Brain microvascular endothelial cell (primary cell): Measurements from ENCODE around the gene MEAK7.

ENCODE experiments used
- DNase-seq: peaks from one replicate; pipeline ENCODE4 v3.0.0-alpha.2; 2020
- H3K27ac ChIP-seq: fragments of 250-450 bp; sonication (Bioruptor Pico); 2 replicates; pipeline ENCODE4 v1.5.1; 2020; ENCODE audit warnings: mild to moderate bottlenecking, moderate library complexity
- H3K27me3 ChIP-seq: fragments of 250-450 bp; sonication (Bioruptor Pico); replicated peaks from 2 replicates; pipeline ENCODE4 v1.5.1; 2020; ENCODE audit warnings: mild to moderate bottlenecking
- H3K36me3 ChIP-seq: fragments of 250-450 bp; sonication (Bioruptor Pico); replicated peaks from 2 replicates; pipeline ENCODE4 v1.5.1; 2020; ENCODE audit warnings: mild to moderate bottlenecking
- H3K4me3 ChIP-seq: 2 replicates; pipeline ENCODE4 v1.5.1; 2011; ENCODE audit warnings: low read depth, mild to moderate bottlenecking, control low read depth, low read length, moderate library complexity
- in situ Hi-C: cut with HindIII; loops from 2 replicates; pipeline ENCODE4 v1.10.0; 2017; ENCODE audit warnings: low sequenced_read_pairs, low pct_ligation_motif_present
- TF ChIP-seq, protein P1 (sequence below): IDR thresholded peaks from 2 replicates; pipeline ENCODE4 v1.5.1; 2011; ENCODE audit warnings: low read depth, mild to moderate bottlenecking, moderate library complexity, low read length, control low read depth, inconsistent platforms; ENCODE audit errors: missing control alignments

The MEAK7 gene

DNA sequence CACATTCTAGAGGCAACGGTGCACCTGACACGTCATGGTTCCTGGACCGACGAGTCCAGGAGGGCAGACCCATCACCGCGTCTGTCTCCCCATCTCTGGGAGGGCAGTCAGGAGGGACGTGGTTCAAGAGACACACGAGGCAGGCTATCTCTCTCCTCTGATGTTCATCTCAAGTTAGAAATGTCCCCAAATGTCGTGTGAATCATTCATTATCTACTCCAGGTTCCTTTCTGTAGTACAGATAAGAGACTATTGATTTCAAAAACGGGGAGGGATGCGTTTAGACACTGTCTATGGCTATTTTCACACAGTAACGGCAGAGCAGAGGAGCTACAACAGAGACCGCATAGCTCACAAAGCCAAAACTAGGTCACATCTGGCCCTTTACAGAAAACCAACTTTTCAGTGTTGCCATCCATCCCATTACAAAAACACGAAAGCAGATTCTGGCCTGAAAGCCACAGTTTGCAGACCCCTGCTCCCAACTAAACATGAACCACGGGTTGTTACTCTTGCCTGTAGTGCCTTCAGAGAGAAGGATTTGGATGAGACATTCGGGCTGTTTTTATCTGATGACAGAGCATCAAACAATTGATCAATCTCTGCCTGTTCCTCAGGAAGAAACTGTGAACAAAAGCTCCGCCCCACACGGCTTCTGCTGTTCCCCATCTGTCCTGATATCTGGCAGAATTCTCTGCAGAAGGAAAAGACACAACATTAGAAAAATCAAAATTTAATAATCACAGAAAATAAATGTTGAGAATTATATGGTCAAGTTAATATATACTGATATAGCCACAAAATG is 6.8 kb downstream of the MEAK7 start:
- Histone ChIP-seq H3K36me3 (peaks cover 61% of the 10 kb centered on the region), H3K27me3 (no peaks in the 10 kb centered on the region), H3K4me3 (no peak overlapping the region), H3K27ac (no peak overlapping the region)
- no peak for DNase-seq
- TF ChIP-seq, protein P1, sequence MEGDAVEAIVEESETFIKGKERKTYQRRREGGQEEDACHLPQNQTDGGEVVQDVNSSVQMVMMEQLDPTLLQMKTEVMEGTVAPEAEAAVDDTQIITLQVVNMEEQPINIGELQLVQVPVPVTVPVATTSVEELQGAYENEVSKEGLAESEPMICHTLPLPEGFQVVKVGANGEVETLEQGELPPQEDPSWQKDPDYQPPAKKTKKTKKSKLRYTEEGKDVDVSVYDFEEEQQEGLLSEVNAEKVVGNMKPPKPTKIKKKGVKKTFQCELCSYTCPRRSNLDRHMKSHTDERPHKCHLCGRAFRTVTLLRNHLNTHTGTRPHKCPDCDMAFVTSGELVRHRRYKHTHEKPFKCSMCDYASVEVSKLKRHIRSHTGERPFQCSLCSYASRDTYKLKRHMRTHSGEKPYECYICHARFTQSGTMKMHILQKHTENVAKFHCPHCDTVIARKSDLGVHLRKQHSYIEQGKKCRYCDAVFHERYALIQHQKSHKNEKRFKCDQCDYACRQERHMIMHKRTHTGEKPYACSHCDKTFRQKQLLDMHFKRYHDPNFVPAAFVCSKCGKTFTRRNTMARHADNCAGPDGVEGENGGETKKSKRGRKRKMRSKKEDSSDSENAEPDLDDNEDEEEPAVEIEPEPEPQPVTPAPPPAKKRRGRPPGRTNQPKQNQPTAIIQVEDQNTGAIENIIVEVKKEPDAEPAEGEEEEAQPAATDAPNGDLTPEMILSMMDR: no peak
- in situ Hi-C loops: no loop called here

GRCh38 chr16:84496991-84497390 is 7.5 kb downstream of the MEAK7 start:
- Histone ChIP-seq H3K36me3 (peaks cover 63% of the 10 kb centered on the region), H3K4me3 (no peak overlapping the region), H3K27me3 (no peaks in the 10 kb centered on the region), H3K27ac (no peak overlapping the region)
- in situ Hi-C loops: no loop called here
- TF ChIP-seq, protein P1: no peak
- no peak for DNase-seq

DNA sequence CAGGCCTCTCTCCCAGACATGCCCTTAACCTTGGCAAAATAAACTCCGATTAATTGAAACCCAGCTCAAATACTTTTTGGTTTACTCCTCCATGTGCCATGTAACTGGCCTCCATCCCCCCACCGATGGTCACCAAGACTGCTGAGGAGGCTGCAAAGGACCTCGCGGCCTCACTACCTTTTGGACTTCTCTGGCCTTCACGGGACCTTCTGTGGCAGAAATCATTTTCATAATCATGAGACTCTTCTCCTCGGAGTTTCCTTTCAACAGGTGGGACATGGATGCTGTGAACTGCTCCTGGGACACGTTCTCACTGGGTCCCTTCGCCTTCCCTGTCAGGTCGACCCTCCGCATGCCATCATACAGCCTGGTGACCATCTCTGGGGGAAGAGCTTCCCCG is 9.0 kb downstream of the MEAK7 start:
- no peak overlapping the region for H3K4me3 ChIP-seq
- H3K27ac ChIP-seq: no peak overlapping the region
- DNase-seq: no peak
- H3K27me3 ChIP-seq: no peaks in the 10 kb centered on the region
- in situ Hi-C loops: no loop called here
- TF ChIP-seq, protein P1: no peak
- peaks cover 64% of the 10 kb centered on the region for H3K36me3 ChIP-seq

DNA sequence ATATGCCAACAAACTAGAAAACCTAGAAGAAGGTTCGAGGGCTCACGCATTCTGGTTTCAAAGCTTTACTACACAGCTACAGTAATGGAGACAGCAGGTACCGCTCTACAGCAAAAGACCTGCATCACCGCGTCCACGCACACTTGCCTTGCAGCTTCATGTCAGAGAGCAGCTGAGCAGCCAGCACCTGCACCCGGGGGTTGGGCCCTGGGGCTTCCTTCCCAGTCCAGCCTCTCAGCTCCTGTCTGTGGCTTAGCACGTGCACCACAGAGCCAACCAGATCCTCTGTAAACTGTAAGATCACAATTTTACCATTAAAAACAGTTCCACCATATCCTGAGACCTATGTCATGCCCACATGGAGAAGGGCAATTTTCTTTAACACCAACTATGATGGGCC is 15.3 kb downstream of the MEAK7 start:
- H3K27ac ChIP-seq: no peak overlapping the region
- H3K4me3 ChIP-seq: no peak overlapping the region
- H3K27me3 ChIP-seq: no peaks in the 10 kb centered on the region
- no peak for DNase-seq
- TF ChIP-seq, protein P1: no peak
- in situ Hi-C loops: no loop called here
- H3K36me3 ChIP-seq: peaks cover 40% of the 10 kb centered on the region

DNA sequence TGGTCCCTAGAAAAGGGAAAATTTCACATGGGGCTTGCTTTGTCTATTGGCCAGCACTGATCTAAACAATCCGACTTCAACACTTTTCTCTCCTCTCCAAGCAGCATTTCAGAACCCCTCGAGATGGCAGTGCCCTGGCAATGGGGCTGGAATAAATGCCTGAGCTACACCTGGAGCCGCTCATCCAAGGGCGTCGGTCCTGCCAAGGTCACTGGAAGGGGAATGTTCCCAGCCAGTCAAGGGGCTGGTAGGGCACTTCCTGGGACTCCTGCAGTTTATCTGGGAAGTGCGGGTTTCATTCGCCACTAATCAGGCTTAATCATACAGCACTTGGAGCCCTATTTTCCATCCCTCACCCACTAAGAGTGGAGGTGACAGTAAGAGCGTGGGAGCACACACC is 17.1 kb downstream of the MEAK7 start:
- Histone ChIP-seq H3K4me3 (no peak overlapping the region), H3K27ac (no peak overlapping the region), H3K36me3 (peaks cover 39% of the 10 kb centered on the region), H3K27me3 (no peaks in the 10 kb centered on the region)
- TF ChIP-seq, protein P1: no peak
- DNase-seq: no peak
- in situ Hi-C loops: no loop called here
